Hippocampal formation (tissue), 2 donors: ENCODE results near the gene INMT.

Experiments used
- DNase-seq, 2 donors: peaks; one replicate each; lab custom pipeline; 2025; lab: John Stamatoyannopoulos, UW

The INMT gene

DNA sequence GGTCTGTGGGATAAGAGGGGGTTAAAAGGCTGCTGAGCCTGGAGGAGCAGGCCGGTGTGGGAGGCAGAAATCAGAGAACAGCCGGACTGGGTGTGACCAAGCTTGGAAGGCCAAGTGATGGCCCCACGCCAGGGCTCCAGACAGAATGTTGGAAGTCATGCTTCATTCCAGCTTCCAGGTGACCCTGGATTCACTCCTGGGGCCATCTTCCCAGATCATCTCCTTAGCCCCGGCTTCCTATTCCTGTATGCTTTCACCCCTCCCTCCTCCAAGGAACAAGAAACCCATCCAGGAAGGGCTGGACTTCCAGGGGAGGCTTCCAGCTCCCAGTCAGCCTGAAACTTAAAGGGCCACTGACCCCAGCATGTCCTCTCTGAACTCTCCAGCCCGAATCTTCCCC is 1.0 kb downstream of the INMT start:
- DNase-seq = no peak

DNA sequence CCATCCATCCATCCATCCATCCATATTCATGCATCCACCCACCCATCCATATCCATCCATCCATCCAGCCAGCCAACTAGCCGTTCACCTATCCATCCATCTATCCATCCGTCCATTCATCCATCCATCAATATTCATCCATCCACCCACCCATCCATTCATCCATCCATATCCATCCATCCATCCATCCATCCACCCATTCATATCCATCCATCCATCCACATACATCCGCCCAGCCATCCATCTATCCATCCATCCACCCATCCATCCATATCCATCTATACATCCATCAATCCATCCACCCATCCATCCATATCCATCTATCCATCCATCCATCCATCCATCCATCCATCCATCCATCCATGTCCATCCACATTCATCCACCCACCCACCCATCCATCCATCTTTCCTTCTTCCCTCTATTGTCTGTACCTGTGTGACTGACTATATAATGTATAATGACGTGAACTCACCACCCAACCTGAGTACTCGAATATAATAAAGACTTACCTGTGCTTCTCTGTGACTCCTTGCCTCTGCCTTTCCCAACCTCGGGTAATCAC is 2.5 kb downstream of the INMT start:
- no peak for DNase-seq

DNA sequence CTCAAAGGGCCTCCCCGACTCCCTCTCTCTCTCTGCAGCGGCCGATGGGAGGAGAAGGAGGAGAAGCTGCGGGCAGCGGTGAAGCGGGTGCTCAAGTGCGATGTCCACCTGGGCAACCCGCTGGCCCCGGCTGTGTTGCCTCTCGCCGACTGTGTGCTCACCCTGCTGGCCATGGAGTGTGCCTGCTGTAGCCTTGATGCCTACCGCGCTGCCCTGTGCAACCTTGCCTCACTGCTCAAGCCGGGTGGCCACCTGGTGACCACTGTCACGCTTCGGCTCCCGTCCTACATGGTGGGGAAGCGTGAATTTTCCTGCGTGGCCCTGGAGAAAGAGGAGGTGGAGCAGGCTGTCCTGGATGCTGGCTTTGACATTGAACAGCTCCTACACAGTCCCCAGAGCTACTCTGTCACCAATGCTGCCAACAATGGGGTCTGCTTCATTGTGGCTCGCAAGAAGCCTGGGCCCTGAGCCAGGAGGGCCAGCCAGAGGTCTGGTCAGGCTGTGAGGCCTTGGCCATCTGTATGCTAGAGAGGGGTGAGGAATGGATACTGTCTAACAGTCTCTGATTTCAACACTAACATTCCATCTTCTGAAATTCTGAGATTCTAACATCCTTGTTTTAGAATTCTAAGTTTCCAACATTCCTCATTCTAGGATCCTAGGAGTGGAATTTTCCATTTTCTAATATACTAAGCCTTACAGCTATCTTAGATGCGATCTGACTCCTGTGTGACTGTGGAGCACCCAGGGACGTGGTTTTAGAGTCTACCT is 3.6 kb downstream of the INMT start:
- DNase-seq = peak in 1 of 2 donors; percentile 19

DNA sequence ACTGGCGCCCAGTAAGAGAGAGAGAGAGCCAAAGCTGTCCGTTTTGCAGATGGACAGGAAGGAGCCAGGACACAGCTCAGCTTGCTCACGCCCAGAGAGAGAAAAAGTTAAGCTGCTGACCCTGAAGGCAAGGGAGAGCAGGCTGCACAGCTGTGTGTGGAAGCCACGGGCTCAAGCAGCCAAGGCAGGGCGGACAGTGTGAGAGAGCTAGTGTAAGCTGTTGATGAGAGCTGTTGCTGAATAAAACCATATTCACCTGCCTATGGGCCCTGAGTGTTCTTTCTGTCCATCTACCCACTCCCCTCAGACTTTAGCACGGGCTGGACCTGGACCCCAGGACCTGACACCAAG is 5.4 kb downstream of the INMT start:
- DNase-seq = no peak

DNA sequence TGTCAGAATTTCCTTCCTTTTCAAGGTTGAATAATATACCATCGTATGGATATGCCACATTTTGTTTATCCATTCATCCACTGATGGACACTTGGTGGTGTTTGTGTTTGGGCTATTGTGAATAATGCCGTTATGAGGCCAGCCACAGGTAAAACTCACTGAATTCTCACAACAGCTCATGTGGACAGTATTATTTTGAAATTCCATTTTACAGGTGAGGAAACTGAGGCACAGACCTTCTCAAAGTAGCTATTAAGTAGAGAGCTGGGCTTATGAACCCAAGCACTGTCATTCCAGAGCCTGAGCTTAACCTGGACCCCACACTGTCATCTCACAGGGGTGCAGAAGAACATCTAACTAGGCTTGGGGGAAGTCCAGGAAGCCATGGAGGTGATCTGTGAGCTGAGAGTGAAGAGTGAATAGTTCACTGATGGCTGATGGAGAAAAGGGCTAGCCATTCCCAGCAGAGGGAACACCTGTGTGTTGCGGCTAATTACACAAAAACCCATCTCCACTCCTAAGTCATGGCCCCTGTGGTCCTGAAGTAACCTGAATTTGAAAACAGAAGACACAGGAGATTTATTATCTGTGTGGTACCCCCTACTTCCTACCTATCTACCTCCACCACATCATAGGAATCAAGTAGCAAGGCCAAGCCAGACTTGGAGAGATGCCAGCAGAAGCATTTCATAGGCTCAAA is 8.7 kb downstream of the INMT start:
- DNase-seq = no peak

DNA sequence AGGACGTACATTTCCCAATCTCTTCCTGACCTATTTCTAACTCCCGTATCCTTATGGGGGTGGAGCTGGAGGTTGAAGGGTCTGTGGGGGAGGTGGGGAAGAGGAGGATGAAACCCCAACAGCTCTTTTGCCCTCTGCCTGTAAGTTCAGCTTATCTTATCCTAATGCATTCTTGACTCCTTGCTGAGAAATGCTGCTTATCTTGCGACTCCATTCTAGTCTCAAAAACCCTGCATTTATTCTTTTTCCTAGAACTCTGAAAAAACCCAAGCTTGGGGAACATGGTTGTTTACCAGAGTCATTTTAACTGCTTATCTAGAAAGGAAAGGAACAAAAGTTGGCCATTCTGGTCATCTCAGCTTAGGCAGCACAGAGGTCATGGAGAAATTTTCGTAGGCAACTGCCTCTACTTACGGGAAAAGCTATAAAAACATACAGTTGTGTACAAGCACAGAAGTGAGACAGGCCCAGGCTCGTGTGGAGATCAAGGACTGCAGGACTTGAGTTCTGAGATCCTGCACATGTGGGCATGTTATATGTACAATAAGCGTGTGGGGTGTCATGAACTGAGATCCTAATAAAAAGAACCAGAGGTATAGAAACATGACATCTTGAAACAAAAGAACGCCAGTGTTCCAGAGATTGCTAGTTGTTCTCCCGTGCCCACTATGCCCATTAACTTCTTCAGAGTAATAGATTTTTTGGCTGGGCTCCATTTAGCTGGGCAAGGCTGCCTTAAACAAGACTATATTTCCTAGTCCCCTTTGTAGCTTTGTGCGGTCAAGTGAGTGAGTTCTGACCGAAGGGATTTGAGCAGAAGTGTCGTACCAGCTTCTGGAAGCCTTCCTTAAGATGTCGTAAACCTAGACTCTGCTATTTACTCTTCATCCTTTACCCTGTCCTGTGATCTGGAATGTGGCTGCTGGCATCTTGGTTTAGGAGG is 9.6 kb downstream of the INMT start:
- DNase-seq = no peak

DNA sequence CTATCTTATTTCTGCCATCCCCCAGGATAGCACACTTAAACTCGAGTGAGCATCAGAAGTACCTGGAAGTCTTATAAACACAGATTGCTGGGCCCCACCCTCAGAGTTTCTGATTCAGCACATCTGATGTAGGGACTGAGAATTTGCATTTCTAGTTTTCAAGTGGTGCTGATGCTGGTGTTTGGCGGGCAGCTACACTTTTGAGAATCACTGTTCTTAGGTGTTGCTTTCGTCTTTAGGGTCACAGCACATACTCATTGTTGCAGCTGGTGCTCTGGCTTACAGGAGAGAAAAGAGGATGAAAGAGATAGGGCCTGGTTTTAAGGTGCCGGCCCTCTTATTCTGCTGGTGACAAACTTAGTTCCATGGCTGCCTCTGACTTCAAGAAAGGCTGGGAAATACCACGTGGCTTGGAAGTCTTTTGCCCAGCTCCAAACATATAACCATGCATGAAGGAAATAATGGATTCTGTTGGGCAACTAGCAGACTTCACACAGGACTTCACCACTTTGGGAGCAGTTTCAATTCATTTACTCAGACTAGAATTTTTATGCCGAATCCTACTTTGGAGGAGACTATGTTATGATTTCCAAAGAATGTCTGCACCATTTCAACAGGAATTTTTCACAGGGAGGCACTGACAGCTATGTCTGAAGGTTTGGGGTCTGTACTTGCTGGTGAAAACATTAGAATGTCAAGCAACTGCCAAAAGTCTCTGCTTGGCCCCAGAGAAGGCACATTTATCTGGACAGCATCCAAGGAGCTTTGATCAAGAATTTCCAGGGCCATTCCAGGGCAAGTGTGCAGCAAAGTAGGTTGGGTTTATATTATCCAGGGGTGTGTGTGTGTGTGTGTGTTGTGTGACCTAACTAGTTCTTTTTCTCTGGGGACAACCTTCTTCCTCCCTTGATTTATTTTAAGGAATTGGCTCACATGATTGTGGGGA is 12.4 kb downstream of the INMT start:
- no peak for DNase-seq

DNA sequence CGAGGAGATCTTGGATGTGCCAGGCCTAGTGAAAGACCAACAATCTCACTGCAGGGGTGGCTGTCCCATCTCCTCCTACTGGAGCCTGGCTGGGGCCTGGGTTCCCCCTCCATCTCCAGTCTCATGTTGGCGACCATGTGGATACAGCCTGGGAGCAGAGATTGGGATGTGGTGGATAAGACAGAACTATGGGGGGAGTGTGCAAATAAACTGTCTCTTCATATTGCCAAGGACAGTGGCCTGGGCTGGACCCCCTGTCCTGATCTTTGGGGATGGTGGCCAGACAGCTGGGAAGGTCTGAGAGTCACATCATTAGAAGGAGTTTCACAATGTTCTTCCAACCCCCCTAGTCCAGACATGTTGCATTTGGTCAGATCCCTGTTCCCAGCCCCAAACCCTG is 13.5 kb downstream of the INMT start:
- DNase-seq = no peak

DNA sequence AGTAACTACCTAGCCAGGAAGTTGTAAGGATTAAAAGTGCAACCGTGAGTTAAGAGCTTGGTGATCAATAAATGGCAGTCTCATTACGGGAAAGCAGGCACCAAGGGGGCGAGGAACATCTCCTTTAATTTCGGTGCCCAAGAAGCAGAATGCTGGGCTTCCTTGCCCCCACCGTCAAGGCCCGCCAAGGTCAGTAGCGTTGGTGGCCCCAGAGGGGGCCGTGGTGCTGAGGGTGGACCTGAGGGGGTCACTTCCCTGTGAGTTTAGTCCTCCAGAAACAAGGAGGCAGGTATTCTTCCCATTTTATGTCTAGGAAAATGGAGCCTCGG is 18.9 kb downstream of the INMT start:
- DNase-seq = no peak

DNA sequence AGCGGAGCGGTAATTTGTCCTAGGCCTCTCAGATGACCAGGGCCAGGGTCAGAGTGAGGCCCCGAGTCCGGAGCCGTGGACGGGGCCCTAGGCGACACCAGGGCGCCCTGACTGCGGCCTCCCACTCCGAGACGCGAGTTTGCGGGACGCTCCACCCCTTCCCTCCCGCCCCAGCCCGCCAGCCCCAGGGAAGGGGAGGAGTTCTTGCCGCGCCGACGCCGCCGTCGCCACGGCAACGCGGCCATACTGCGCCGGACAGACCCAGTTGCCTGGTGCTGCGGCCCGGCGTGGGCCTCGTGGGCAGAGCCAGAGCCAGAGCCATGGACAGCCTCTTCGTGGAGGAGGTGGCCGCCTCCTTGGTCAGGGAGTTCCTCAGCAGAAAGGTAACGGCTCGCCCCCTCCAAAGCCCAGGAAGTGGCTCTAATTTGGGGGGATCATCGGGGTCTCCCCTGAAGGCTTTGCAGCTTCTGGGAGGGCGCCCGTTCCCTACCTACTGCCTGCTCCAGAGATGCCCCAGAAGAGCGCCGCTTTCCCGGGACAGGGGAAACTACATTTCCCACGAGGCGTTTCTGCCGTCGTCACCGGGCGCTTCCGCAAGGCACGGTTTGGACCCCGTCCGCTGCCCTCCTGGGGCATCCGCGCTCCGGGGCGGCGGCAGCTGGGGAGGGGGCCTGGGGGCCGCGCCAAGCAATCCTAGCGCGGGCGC is 19.4 kb downstream of the INMT start, which contains the start of gene MINDY4:
Gene MINDY4 (plus strand): TSS at position 244 of the 706 bp plus-strand sequence. CDS start 77 bp downstream, at position 321.
- peak; percentile 17 to 65 for DNase-seq

DNA sequence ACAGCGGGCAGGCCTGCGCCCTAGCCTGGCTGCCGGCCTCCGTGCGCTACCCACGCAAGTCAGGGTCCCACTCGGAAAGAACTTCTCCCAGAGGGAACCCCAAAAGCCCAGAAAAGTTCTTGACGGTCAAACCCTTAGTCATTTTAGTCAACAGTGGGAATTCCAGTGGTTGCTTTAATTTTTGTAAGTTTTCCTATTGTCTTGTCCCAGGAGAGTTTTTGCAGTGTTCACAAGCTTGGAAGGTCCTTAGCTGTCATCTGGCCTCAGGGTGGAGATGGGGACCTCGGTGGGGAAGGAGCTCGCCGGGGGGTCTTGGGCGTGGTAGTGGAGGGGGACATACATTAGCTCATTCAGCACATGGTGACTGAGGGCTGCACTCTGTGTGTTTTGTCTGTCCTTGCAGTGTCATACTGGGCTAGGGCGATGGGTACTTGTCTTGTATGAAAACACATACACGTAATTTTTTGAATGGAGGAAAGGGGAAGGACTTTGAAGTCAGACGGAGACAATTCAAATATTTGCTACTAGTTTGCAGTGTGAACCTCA is 20.0 kb downstream of the INMT start:
- DNase-seq = no peak

DNA sequence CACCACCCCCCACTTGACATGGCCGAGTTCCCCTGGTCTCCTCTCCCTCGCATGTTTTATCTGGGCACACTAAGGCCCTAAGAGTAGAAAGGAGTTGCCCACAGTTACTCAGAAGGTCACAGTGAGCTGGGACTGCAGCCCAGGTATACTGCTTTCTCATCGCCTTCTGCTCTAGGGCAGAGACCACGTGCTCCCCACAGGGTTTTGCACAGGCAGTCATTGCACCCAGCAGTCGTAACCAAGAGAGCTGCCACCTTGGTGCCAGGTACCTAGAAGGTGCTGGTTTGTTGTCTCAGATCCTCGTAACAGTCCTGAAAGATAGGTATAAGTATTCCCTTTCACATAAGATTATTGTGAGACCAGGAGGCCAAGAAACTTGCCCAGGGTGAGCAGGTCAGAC is 21.0 kb downstream of the INMT start:
- DNase-seq = no peak

DNA sequence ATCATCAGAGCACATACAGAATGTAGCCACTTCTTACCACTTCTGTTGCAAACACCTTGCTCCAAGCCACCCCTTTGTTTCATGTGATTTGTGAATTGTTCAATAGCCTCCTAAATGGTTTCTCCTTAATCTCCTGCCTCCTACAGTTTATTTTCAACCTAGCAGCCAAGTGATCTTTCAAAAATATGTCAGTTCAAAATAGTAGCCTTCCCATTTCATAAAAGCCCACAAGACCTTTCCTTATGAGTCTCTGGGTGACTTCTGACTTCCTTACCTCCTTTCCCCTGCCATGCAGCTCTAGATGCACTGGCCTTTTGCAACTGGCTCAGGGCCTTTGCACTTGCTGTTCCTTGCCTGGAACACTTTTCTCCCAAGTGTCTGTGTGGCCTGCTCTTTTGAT is 24.1 kb downstream of the INMT start:
- DNase-seq = no peak

DNA sequence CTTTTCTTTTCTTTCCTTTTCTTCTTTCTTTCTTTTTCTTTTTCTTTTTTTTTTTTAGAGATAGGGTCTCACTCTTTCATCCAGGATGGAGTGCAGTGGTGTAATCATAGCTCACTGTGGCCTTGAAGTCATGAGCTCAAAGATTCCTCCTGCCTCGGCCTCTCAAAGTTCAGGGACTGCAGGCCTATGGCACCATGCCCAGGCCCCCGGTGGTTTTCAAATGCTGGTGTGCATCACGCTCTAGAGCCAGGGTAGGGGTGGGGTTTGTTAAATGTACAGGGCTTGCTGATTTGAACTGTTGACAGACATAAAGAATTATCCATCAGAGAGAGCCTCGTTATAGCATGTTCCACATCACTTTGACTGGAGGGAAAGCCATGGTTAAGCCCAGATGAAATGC is 25.0 kb downstream of the INMT start:
- DNase-seq = no peak

DNA sequence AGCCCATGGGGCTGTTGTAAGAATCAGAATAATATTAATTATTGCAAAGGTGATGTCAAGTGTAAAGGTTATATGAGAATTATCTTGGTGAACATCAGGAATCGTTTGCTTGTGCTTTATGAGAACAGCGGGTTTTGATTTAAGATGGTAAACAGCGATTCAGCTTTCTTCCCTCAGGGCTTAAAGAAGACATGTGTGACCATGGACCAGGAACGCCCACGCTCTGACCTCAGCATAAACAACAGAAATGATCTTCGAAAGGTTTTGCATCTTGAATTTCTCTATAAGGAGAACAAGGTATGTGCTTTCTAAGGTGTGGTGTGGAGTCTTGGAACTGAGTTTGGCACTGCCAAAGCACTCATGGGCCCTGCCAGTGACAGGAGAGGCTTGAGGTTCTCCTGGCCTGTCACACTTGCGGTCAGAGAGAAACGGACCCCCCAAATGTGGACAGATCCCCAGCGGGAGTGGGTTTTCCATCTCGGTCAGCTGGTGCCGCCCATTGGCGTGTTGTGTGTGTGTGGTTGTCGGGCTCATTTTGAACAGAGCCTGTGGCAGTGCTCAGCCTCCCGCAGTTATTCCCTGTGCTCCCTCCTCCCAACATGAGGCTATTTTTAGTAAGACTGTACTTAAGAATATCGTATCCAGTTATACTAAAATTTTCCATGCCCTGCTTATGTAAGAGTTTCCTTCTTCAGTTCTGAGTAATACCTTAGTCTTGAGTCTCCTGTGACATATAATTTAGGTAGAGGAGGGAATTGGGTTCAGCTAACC is 26.5 kb downstream of the INMT start:
- DNase-seq = peak in 1 of 2 donors; percentile 40

DNA sequence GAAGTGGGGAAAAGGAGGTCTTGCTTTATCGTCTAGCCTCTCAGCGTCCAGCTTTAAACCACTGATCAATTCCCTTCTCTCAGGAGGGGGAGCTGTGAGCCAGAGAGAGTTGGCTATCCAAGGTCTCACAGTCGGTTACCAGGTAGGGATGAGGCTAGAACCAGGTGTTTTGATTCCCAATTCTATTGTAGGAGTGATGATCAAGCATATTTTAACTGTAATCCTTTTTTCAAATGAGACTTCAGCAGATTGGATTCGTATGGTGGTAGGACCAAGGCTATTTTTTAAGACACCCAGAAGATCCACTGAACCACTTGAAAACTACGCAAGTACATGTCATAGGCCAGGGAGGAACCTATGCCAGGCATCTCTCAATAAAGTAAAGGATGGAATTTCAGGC is 27.6 kb downstream of the INMT start:
- no peak for DNase-seq

DNA sequence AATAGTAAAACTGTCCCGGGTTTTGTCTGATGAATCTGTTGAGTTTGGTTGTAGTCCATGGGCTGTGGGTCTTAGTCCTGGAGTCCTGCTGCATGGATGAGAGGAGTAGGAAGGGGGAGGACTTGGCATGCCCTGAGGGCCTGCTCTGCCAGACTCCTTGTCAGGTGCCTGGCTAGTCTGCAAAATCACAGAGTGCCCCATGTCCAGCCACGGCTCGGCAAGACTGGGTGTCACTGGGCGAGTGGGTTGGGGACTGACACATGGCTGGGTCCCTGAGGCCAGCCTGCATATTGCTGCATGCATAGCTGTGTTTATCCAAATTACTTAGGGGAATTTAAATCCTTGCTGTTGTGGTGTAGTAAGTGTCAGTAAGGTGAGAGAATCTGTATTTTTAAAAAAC is 29.0 kb downstream of the INMT start:
- DNase-seq = no peak

DNA sequence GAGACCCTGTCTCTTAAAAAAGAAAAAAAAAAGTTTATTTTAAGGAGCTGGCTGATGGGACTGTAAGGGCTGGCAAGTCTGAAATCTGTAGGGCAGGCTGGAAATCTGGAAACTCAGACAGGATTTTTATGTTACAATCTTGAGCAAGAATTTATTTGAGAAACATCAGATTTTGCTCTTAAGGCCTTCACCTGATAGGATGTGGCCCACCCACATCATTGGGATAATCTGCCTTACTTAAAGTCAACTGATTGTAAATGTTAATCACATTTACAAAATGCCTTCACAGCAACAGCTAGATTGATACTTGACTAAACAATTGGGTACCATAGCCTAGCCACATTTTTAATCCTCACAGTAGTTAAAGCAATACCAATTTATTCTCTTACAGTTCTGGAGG is 30.8 kb downstream of the INMT start:
- no peak for DNase-seq

DNA sequence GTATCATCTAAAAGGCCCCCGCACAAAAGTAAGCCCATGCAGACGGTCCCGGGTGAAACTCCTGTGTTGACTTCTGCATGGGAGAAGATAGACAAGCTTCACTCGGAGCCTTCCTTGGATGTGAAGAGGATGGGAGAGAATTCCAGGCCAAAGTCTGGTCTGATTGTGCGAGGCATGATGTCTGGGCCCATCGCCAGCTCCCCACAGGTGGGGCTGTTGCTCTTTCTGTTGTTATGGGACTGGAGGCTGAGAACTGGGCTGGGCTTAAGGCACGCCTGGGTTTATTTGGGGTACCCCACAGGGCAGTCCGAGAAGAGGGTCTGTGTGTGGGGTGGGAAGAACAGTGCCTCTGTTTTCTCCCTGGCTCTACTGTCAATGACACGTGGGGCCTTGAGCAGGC is 33.9 kb downstream of the INMT start:
- DNase-seq = no peak
